ENCODE measurements around the gene ZRANB3.

The ZRANB3 gene

DNA sequence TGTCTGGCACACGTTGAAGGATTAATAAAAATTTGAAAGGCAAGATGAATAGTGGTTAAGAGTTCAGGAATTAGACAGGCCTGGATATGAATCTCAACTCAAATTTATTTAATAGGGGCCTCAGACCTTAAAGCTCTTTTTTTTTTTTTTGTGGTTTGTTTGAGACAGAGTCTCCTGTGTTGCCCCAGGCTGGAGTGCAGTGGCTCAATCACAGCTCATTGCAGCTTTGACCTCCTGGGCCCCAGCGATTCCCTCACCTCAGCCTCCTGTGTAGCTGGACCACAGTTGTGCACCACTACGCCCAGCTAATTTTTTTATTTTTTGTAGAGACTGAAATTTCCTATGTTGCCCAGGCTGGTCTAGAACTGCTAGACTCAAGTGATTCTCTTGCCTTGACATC, 3.0 kb downstream of the ZRANB3 start (continued):
- TF ChIP-seq EGR2 (tag by site-specific recombination; IDR thresholded peaks at IDR 0.05; ENCODE audit: low read depth) (no peak), ZBTB1 (tag by site-specific recombination; IDR thresholded peaks at IDR 0.05) (no peak), BCL11A (tag by site-specific recombination; IDR thresholded peaks at IDR 0.05; ENCODE audit: low read depth) (no peak), KLF16 (tag by site-specific recombination; IDR thresholded peaks at IDR 0.05) (no peak), KLF9 (tag by site-specific recombination; IDR thresholded peaks at IDR 0.05; ENCODE audit: low read depth) (no peak), ZNF311 (tag by site-specific recombination; IDR thresholded peaks at IDR 0.05; ENCODE audit: borderline replicate concordance) (no peak)
- TF ChIP-seq, protein P1, sequence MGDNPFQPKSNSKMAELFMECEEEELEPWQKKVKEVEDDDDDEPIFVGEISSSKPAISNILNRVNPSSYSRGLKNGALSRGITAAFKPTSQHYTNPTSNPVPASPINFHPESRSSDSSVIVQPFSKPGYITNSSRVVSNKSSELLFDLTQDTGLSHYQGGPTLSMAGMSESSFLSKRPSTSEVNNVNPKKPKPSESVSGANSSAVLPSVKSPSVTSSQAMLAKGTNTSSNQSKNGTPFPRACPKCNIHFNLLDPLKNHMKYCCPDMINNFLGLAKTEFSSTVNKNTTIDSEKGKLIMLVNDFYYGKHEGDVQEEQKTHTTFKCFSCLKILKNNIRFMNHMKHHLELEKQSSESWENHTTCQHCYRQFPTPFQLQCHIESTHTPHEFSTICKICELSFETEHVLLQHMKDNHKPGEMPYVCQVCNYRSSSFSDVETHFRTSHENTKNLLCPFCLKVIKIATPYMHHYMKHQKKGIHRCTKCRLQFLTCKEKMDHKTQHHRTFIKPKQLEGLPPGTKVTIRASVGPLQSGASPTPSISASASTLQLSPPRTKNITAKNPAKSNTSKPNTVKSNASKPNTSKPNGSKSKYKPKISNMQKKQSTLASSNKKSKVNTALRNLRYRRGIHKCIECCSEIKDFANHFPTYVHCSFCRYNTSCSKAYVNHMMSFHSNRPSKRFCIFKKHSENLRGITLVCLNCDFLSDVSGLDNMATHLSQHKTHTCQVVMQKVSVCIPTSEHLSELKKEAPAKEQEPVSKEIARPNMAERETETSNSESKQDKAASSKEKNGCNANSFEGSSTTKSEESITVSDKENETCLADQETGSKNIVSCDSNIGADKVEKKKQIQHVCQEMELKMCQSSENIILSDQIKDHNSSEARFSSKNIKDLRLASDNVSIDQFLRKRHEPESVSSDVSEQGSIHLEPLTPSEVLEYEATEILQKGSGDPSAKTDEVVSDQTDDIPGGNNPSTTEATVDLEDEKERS (tag by site-specific recombination; IDR thresholded peaks at IDR 0.05), result no peak
- TF ChIP-seq, protein P2, sequence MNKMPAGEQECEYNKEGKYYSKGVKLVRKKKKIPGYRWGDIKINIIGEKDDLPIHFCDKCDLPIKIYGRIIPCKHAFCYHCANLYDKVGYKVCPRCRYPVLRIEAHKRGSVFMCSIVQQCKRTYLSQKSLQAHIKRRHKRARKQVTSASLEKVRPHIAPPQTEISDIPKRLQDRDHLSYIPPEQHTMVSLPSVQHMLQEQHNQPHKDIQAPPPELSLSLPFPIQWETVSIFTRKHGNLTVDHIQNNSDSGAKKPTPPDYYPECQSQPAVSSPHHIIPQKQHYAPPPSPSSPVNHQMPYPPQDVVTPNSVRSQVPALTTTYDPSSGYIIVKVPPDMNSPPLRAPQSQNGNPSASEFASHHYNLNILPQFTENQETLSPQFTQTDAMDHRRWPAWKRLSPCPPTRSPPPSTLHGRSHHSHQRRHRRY (tag by site-specific recombination; IDR thresholded peaks at IDR 0.05), result no peak

DNA sequence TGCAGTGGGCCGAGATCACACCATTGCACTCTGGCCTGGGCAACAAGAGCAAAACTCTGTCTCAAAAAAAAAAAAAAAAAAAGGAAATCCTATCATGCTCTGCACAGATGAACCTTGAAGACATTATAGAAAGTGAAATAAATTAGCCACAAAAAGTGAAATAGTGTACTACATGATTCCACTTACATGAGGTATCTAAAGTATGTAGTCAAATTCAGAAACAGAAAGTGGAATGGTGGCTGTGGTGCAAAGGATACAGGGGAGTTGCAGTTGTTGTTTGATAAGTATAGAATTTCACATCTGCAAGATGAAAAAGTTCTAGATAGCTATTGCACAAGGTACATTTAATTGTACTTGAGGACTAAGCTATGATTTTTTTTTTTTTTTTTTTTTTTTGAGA, 5.2 kb downstream of the ZRANB3 start:
- no peak overlapping the region for H3K4me3 ChIP-seq (ENCODE audit: low read depth, low read length)
- CTCF ChIA-PET, result no interaction called here
- POLR2A ChIA-PET, result no interaction called here
- TF ChIP-seq ZNF843 (tag by site-specific recombination; IDR thresholded peaks at IDR 0.05) (no peak), ZNF558 (tag by site-specific recombination; IDR thresholded peaks at IDR 0.05) (no peak), ZNF112 (tag by site-specific recombination; IDR thresholded peaks at IDR 0.05) (no peak), ZSCAN30 (tag by site-specific recombination; IDR thresholded peaks at IDR 0.05) (no peak), ZNF626 (tag by site-specific recombination; IDR thresholded peaks at IDR 0.05) (no peak), ZNF530 (tag by site-specific recombination; IDR thresholded peaks at IDR 0.05; ENCODE audit: low read depth) (no peak), ZNF677 (tag by site-specific recombination; IDR thresholded peaks at IDR 0.05) (no peak)
- TF ChIP-seq, protein P3, sequence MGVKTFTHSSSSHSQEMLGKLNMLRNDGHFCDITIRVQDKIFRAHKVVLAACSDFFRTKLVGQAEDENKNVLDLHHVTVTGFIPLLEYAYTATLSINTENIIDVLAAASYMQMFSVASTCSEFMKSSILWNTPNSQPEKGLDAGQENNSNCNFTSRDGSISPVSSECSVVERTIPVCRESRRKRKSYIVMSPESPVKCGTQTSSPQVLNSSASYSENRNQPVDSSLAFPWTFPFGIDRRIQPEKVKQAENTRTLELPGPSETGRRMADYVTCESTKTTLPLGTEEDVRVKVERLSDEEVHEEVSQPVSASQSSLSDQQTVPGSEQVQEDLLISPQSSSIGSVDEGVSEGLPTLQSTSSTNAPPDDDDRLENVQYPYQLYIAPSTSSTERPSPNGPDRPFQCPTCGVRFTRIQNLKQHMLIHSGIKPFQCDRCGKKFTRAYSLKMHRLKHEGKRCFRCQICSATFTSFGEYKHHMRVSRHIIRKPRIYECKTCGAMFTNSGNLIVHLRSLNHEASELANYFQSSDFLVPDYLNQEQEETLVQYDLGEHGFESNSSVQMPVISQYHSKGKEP (tag by site-specific recombination; IDR thresholded peaks at IDR 0.05), result no peak
- TF ChIP-seq, protein P4, sequence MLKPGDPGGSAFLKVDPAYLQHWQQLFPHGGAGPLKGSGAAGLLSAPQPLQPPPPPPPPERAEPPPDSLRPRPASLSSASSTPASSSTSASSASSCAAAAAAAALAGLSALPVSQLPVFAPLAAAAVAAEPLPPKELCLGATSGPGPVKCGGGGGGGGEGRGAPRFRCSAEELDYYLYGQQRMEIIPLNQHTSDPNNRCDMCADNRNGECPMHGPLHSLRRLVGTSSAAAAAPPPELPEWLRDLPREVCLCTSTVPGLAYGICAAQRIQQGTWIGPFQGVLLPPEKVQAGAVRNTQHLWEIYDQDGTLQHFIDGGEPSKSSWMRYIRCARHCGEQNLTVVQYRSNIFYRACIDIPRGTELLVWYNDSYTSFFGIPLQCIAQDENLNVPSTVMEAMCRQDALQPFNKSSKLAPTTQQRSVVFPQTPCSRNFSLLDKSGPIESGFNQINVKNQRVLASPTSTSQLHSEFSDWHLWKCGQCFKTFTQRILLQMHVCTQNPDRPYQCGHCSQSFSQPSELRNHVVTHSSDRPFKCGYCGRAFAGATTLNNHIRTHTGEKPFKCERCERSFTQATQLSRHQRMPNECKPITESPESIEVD (tag by site-specific recombination; IDR thresholded peaks at IDR 0.05), result no peak
- TF ChIP-seq, protein P5, sequence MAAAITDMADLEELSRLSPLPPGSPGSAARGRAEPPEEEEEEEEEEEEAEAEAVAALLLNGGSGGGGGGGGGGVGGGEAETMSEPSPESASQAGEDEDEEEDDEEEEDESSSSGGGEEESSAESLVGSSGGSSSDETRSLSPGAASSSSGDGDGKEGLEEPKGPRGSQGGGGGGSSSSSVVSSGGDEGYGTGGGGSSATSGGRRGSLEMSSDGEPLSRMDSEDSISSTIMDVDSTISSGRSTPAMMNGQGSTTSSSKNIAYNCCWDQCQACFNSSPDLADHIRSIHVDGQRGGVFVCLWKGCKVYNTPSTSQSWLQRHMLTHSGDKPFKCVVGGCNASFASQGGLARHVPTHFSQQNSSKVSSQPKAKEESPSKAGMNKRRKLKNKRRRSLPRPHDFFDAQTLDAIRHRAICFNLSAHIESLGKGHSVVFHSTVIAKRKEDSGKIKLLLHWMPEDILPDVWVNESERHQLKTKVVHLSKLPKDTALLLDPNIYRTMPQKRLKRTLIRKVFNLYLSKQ (tag by site-specific recombination; IDR thresholded peaks at IDR 0.05; ENCODE audit: borderline replicate concordance), result no peak
- H3K4me1 ChIP-seq (ENCODE audit: control insufficient read depth, insufficient read depth, low read length), result no peaks in the 10 kb centered on the region
- H3K36me3 ChIP-seq (ENCODE audit: control insufficient read depth in 2 of 2, insufficient read depth in 1 of 2, low read length in 2 of 2), result peaks cover 9 to 13% of the 10 kb centered on the region in 2 experiments
- H3K27ac ChIP-seq (ENCODE audit: extremely low read depth, low read depth, low read length), result no peak overlapping the region
- H3K9me3 ChIP-seq (ENCODE audit: control insufficient read depth, insufficient read depth, low read depth, low read length), result no peaks in the 10 kb centered on the region
